Kidney glomerular epithelial cell (primary cell): Measurements from ENCODE around the gene CTDSP2.
A peak's percentile ranks its signal among the peaks of the same experiment; 100 is the strongest.

ENCODE experiments used
- DNase-seq: peaks from one replicate; lab custom pipeline; 2025; lab: John Stamatoyannopoulos, UW

CTDSP2 gene

DNA sequence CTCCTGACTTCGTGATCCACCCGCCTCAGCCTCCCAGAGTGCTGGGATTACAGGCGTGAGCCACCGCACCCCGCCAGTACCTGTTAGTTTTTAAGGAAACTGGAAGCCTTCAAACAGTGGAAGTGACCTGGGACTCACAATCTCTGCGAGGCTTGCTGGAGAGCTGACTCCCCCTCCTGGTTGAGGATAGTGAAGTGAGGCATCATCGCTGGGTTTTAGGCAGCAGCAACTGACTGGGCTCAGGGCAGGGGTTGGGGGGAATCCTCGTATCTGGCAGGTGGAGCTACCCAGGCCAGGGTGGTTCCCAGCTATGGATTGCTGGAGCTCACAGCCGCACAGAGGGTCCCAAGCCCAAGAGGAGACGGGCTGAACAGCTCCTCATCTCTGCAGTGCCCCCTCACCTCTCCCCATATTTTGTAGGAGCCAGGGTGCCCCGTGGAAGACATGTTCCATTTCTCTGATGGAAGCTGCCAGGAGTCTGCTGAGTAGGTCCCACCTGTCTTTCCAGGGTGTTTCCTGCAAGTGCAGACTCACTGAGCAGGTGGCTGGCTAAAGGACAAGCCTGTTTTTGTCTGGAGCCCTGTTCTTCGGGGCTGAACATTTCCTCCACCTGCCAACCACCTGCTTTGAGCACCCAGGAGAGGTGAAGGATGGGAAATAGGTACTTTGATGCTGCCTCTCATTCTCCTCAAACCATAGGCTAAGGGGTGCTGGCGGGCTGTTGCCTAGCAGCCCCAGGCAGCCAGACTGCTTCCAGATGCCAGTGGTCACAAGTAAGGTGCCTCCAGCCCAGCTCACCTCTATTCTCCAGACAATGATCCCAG lies 31.1 kb downstream of the CTDSP2 start:
- DNase-seq: no peak

DNA sequence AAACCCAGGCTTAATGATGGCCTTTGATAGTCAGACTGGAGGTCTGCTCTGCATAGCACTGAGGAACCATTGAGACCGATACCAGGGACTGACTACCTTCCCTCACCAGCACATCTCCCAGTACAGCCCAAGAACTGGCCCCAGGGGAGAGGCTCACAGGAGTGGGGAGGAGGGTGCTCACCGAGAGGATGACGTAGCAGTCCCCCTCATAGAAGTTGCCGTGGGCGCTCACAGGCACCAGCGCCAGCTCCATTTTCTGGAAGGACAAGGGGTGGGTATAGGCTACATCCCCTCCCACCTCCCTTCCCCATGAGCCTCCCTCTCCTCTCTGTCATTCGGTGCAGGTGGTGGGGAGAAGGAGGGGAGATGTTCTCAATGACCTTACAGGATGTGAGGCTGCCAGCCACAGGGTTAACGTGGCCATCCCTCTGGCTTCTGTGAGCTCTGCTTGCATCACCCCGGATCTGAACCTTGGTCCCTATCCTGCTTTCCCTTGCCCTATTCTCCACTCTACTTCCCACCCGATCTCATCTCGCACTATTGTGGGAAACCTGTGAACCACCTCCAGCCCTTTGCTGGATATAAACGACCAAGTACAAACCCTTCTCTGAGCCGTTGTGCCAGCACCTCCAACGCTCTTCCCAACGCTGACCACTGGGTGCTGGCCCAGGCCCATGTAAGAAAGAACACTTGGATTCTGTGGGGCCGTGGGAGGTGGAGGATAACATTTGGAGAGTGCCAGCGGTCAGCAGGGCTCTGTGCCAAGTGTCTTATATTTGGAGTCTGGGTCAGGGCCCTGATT lies 32.4 kb downstream of the CTDSP2 start:
- no peak for DNase-seq

GRCh38 chr12:57813111-57813970 lies 33.2 kb downstream of the CTDSP2 start:
- DNase-seq: no peak

DNA sequence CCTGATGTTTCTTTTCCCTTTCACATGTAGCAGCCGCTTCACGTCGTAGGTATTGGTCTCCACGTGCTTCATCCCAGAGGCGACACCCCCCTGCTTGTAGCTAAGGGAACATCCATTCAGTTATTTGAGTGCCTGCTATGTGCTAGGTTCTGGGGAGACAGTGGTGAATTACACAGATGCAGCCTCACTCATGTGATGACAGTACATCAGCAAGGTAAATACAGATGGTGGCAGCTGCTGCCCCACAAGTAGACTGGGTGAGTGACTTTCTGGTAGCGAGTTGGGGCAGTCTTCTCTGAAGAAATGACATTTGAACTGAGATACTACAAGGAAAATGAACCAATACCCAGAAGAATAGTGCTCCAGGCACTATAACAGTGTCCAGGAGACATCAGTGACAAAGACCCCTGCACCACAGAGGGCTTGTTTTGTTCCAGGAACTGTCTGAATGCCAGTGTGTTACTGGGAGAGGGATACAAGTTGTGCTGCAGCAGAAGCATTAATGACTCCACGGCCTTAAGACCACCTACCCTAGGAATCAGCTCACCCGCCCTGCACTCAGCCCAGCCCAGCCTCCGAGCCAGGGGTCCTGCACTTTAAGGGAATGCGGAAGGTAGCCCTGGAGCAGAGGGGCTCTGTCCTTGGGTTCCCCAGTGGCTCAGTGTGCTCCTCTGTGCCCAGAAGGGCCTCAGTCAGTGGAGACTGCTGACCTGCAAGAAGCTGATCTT lies 35.3 kb downstream of the CTDSP2 start:
- no peak for DNase-seq

DNA sequence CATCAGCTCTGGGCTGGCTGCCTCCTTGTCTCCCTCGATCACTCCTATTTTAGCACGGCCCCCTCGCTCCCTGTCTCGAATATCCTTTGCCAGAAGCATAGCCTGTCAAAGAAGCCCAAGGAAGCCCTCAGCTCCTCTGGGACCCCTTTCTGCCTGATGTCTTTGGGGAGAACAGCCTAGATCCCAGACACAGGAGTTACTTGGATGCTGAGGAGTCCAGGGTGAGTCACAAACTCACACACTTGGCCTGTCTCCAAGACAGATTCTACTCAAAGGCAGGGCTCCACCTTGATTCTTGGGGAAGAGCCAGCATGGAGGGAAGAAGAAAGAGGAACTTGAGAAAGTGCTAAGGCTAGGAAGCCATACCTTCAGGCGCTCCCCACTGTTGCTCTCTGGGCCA lies 36.1 kb downstream of the CTDSP2 start:
- peak; percentile 18 for DNase-seq

- no peak for DNase-seq
Measured at GRCh38 chr12:57809425-57809824, 37.1 kb downstream of the CTDSP2 start.

GRCh38 chr12:57808351-57808750 lies 38.2 kb downstream of the CTDSP2 start:
- no peak for DNase-seq

DNA sequence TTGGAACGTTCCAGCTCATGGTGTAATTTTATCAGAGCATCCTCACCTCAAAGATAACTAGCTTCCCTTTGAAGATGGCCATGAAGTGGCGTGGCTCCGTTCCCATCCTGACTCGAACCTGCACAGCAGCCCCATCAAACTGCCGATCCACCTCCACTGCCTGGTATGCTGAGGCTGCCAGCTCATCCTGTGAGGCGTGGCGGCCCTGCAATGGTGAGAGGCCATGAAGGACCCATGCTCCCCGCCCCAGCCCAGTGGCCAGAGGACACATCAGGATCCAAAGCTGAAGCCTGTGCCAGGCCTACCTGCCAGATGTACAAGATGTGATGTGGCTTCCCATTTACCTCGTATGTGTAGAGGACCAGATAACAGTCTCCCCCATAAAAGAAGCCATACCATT lies 39.2 kb downstream of the CTDSP2 start:
- no peak for DNase-seq

GRCh38 chr12:57806677-57807076 lies 39.9 kb downstream of the CTDSP2 start:
- no peak for DNase-seq

DNA sequence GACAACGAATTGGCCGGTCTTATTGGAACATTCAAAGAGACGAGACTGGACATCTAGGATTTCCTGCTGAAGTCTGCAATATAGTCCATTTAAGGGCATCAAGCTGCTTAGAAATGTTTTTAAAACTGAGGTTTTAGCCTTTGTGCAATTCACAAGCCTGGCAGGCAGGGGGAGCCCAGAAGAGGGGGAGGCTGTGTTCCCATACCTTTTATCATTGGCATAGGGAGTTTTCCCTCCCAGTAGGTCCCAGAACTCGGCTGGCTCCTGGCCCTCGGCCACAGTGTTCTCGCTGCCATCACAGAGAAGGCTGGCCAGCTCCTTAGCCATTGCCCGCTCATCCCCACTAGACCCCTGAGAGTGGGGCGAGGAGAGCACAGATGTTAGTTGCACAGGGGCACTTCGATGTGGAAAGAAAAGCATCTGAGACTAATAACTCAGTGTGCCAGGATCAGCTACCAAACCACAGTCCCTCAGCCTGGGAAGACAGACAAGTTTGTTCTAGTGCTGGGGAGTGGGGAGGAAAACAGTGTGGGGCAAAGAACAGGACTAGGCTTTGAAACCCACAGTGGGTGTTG lies 43.1 kb downstream of the CTDSP2 start:
- DNase-seq: no peak

GRCh38 chr12:57802607-57803006 lies 43.9 kb downstream of the CTDSP2 start:
- no peak for DNase-seq

DNA sequence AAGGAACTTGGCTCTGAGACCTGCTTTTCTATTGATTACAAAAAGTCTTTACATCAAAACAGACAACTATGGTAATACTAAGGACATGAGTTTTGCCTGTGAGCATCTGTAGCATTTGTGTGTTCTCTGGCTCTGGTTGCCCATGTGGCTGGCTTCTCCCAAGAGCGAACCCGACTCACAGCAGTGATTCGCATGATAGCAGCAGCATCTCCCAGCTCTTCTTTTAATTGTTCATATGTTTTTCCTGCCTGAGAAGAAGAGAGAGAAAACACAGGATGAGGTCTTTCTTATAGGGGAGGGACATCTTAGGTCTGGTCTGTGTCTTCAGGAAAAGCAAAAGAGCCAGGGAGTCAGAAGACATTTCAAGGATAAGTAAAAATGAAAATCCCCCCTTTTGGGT lies 45.6 kb downstream of the CTDSP2 start:
- no peak for DNase-seq

GRCh38 chr12:57797933-57798332 lies 48.6 kb downstream of the CTDSP2 start:
- no peak for DNase-seq

- no peak for DNase-seq
Measured at GRCh38 chr12:57796996-57797395, 49.5 kb downstream of the CTDSP2 start.

DNA sequence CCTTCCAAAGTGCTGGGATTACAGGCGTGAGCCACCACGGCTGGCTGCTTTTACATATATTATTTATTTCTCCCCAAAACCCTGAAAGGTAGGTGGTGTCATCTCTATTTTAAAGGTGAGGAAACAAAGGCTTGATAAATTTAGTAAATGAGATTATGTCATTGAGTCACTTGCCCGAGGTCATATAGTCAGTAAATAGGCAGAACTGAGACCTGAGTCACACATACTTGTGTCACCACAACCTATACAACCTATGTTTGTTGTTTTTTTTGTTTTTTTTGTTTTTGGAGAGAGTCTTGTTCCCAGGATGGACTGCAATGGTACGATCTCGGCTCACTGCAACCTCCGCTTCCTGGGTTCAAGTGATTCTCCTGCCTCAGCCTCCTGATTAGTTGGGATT lies 51.2 kb downstream of the CTDSP2 start:
- DNase-seq: no peak

DNA sequence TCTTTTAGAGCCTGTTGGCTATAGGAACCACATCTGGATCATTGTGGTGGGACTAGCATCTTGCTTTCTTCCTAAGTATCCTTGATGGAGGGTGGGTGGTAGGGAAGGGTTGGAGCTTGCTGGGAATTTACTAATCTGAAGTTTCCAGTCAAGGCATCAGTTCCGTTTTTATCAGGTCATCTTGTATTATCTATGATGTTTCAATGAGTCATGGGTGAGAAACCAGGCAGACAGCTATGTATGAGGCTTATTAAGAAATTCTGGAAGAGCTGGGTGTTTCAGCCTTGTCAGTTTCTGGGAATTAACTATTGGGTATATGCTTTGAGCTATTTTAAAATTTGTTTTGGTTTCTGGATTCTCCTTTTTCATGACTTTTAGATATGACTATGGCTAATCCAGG lies 52.6 kb downstream of the CTDSP2 start:
- peak; percentile 59 for DNase-seq

- no peak for DNase-seq
Measured at GRCh38 chr12:57783861-57784260, 62.7 kb downstream of the CTDSP2 start.

- no peak for DNase-seq
Measured at GRCh38 chr12:57783466-57783801, 63.1 kb downstream of the CTDSP2 start.

- peak; percentile 87 for DNase-seq
Measured at GRCh38 chr12:57782608-57783465, 63.7 kb downstream of the CTDSP2 start, which contains the start of gene TSFM. Gene TSFM (plus strand): TSS chr12:57782787. CDS start chr12:57782802, 15 bp downstream.

DNA sequence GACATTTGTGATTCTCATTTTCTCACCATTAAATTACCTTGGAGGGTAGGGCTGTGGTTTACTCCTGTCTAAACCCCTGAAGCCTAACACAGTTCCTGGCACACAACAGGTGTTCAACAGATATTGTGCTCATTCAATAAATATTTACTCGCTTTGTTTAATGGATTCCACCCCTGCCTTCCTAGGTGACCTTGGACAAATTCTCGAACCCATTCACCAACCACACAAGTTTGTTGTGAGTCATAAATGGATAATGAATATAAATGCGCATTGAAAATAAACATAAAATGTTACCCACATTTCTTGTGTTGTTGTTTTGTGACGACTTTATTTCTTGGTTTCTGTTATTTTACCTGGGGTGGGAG lies 64.3 kb downstream of the CTDSP2 start:
- no peak for DNase-seq
